Activated CD4-positive, alpha-beta memory T cell treated with anti-CD3 and anti-CD28 coated beads, Interleukin-2, amount 10 ng/mL, durations not matched to agents 7 days and 5 days (primary cell): ENCODE data around the gene PIKFYVE. TPM values are rescaled to one million over a fixed set of nuclear protein-coding genes. Genes with fewer than 3 reads are reported as not detected.
A peak's percentile ranks its signal among the peaks of the same experiment; 100 is the strongest.

Experiments
- CTCF ChIA-PET: fragments of 350-600 bp; sonication (Branson Sonifier 250); formaldehyde crosslinking; loops from one replicate; lab custom pipeline; 2021; ENCODE audit warnings: antibody characterized with exemption, inconsistent platforms; lab: Charles Lee
- POLR2A ChIA-PET: fragments of 350-600 bp; sonication (Branson Sonifier 250); formaldehyde crosslinking; loops from one replicate; lab custom pipeline; 2021; ENCODE audit warnings: antibody characterized with exemption; lab: Charles Lee
- DNase-seq: peaks from one replicate; pipeline ENCODE4 v3.0.0-alpha.2; 2020
- H3K27ac Mint-ChIP-seq: one replicate; pipeline ENCODE4 v1.8.0; 2021; ENCODE audit warnings: mild to moderate bottlenecking, mixed read lengths
- H3K27me3 Mint-ChIP-seq: one replicate; pipeline ENCODE4 v1.8.0; 2021; ENCODE audit warnings: mixed read lengths
- H3K36me3 Mint-ChIP-seq: one replicate; pipeline ENCODE4 v1.8.0; 2021; ENCODE audit warnings: low read depth, mixed read lengths
- H3K4me1 Mint-ChIP-seq: one replicate; pipeline ENCODE4 v1.8.0; 2021; ENCODE audit warnings: mixed read lengths
- H3K4me3 Mint-ChIP-seq: one replicate; pipeline ENCODE4 v1.8.0; 2021; ENCODE audit warnings: mild to moderate bottlenecking, mixed read lengths
- H3K9me3 Mint-ChIP-seq: one replicate; pipeline ENCODE4 v1.8.0; 2021; ENCODE audit warnings: mixed read lengths
- total RNA-seq, 2 experiments: library from RNA; stranded (reverse); gene quantifications; one replicate each; pipeline ENCODE4 v1.2.3, GENCODE V29; 2021

PIKFYVE gene
- total RNA-seq, 2 experiments from 2014 or later, result 36.6 to 37.2 TPM

GRCh38 chr2:208358758-208359631, 92.9 kb downstream of the PIKFYVE start:
- H3K36me3 Mint-ChIP-seq, result peaks cover 44% of the 10 kb centered on the region
- peaks cover 12% of the 10 kb centered on the region for H3K4me1 Mint-ChIP-seq
- H3K27ac Mint-ChIP-seq, result no peak overlapping the region
- ChIA-PET POLR2A (no interaction called here), CTCF (interaction anchor here (0.9 to 1.4 kb wide), 2 partner anchors 15 to 183 kb away, joined by 3 to 5 read pairs; no protein-coding TSS in a partner anchor)
- peak overlapping the region; percentile 15 for H3K4me3 Mint-ChIP-seq
- H3K9me3 Mint-ChIP-seq, result no peaks in the 10 kb centered on the region
- no peaks in the 10 kb centered on the region for H3K27me3 Mint-ChIP-seq
- no peak for DNase-seq

GRCh38 chr2:208359632-208359986, 93.6 kb downstream of the PIKFYVE start:
- ChIA-PET POLR2A (no interaction called here), CTCF (no interaction called here)
- Mint-ChIP-seq H3K4me1 (peaks cover 18% of the 10 kb centered on the region), H3K27me3 (no peaks in the 10 kb centered on the region), H3K36me3 (peaks cover 38% of the 10 kb centered on the region), H3K27ac (no peak overlapping the region), H3K4me3 (no peak overlapping the region), H3K9me3 (no peaks in the 10 kb centered on the region)
- no peak for DNase-seq

- Mint-ChIP-seq H3K9me3 (peaks cover 5% of the 10 kb centered on the region), H3K4me3 (no peak overlapping the region), H3K27me3 (peaks cover 4% of the 10 kb centered on the region), H3K36me3 (peaks cover 35% of the 10 kb centered on the region), H3K4me1 (peaks cover 19% of the 10 kb centered on the region), H3K27ac (no peak overlapping the region)
- ChIA-PET POLR2A (no interaction called here), CTCF (no interaction called here)
- no peak for DNase-seq
These were observed 94.4 kb downstream of the PIKFYVE start for GRCh38 chr2:208360259-208361076.

- Mint-ChIP-seq H3K27ac (no peak overlapping the region), H3K36me3 (peaks cover 31% of the 10 kb centered on the region), H3K4me1 (peaks cover 19% of the 10 kb centered on the region), H3K9me3 (peaks cover 5% of the 10 kb centered on the region), H3K4me3 (no peak overlapping the region), H3K27me3 (peaks cover 4% of the 10 kb centered on the region)
- ChIA-PET CTCF (no interaction called here), POLR2A (no interaction called here)
- no peak for DNase-seq
These were observed 95.0 kb downstream of the PIKFYVE start for GRCh38 chr2:208361077-208361441.

- peaks cover 4% of the 10 kb centered on the region for H3K27me3 Mint-ChIP-seq
- no peak overlapping the region for H3K4me3 Mint-ChIP-seq
- peaks cover 7% of the 10 kb centered on the region for H3K9me3 Mint-ChIP-seq
- peaks cover 19% of the 10 kb centered on the region for H3K4me1 Mint-ChIP-seq
- DNase-seq, result no peak
- POLR2A ChIA-PET, result no interaction called here
- CTCF ChIA-PET, result no interaction called here
- no peak overlapping the region for H3K27ac Mint-ChIP-seq
- peaks cover 22% of the 10 kb centered on the region for H3K36me3 Mint-ChIP-seq
These were observed 97.4 kb downstream of the PIKFYVE start for GRCh38 chr2:208363485-208363884.

GRCh38 chr2:208366215-208367127, 100.4 kb downstream of the PIKFYVE start:
- Mint-ChIP-seq H3K27me3 (peaks cover 4% of the 10 kb centered on the region), H3K9me3 (peaks cover 7% of the 10 kb centered on the region), H3K36me3 (peaks cover 6% of the 10 kb centered on the region), H3K4me3 (no peak overlapping the region), H3K4me1 (peaks cover 19% of the 10 kb centered on the region), H3K27ac (no peak overlapping the region)
- ChIA-PET POLR2A (no interaction called here), CTCF (interaction anchor here (0.7 kb wide), 1 partner anchor 29 kb away, joined by 3 read pairs; no protein-coding TSS in a partner anchor)
- no peak for DNase-seq

- peaks cover 6% of the 10 kb centered on the region for H3K4me1 Mint-ChIP-seq
- peaks cover 4% of the 10 kb centered on the region for H3K27me3 Mint-ChIP-seq
- H3K27ac Mint-ChIP-seq, result no peak overlapping the region
- ChIA-PET POLR2A (no interaction called here), CTCF (no interaction called here)
- H3K36me3 Mint-ChIP-seq, result peaks cover 5% of the 10 kb centered on the region
- DNase-seq, result no peak
- peaks cover 7% of the 10 kb centered on the region for H3K9me3 Mint-ChIP-seq
- H3K4me3 Mint-ChIP-seq, result no peak overlapping the region
These were observed 103.0 kb downstream of the PIKFYVE start for GRCh38 chr2:208369091-208369490.

GRCh38 chr2:208370881-208371633, 105.0 kb downstream of the PIKFYVE start:
- Mint-ChIP-seq H3K4me3 (no peak overlapping the region), H3K9me3 (peaks cover 2% of the 10 kb centered on the region), H3K27me3 (peaks cover 4% of the 10 kb centered on the region), H3K36me3 (no peaks in the 10 kb centered on the region), H3K27ac (no peak overlapping the region), H3K4me1 (no peaks in the 10 kb centered on the region)
- no peak for DNase-seq
- ChIA-PET POLR2A (no interaction called here), CTCF (interaction anchor here (1.2 kb wide), 1 partner anchor 12 kb away, joined by 3 read pairs; no protein-coding TSS in a partner anchor)

GRCh38 chr2:208371634-208371935, 105.5 kb downstream of the PIKFYVE start:
- no peak for DNase-seq
- POLR2A ChIA-PET, result no interaction called here
- CTCF ChIA-PET, result interaction anchor here (1.2 kb wide), 1 partner anchor 12 kb away, joined by 3 read pairs; no protein-coding TSS in a partner anchor
- Mint-ChIP-seq H3K36me3 (no peaks in the 10 kb centered on the region), H3K4me1 (no peaks in the 10 kb centered on the region), H3K4me3 (no peak overlapping the region), H3K27me3 (peaks cover 4% of the 10 kb centered on the region), H3K27ac (no peak overlapping the region), H3K9me3 (no peaks in the 10 kb centered on the region)

- no peaks in the 10 kb centered on the region for H3K9me3 Mint-ChIP-seq
- no peak for DNase-seq
- no peaks in the 10 kb centered on the region for H3K4me1 Mint-ChIP-seq
- H3K36me3 Mint-ChIP-seq, result no peaks in the 10 kb centered on the region
- H3K27ac Mint-ChIP-seq, result no peak overlapping the region
- no peak overlapping the region for H3K4me3 Mint-ChIP-seq
- peaks cover 4% of the 10 kb centered on the region for H3K27me3 Mint-ChIP-seq
- ChIA-PET POLR2A (no interaction called here), CTCF (interaction anchor here (1.2 to 1.7 kb wide), 3 partner anchors 8 to 15 kb away, joined by 3 to 5 read pairs (median 5); no protein-coding TSS in a partner anchor)
These were observed 107.5 kb downstream of the PIKFYVE start for GRCh38 chr2:208373460-208374089.

GRCh38 chr2:208375491-208376068, 109.5 kb downstream of the PIKFYVE start:
- Mint-ChIP-seq H3K27me3 (peaks cover 6% of the 10 kb centered on the region), H3K36me3 (no peaks in the 10 kb centered on the region), H3K4me1 (no peaks in the 10 kb centered on the region), H3K4me3 (no peak overlapping the region), H3K27ac (no peak overlapping the region), H3K9me3 (no peaks in the 10 kb centered on the region)
- ChIA-PET POLR2A (no interaction called here), CTCF (no interaction called here)
- no peak for DNase-seq
